HG02840 (cell line): ENCODE results near the gene AICDA.

ENCODE experiments used
- ATAC-seq: cut with Tn5 transposase; IDR thresholded peaks from one replicate; pipeline ENCODE4 v1.9.1; 2021; ENCODE audit warnings: mild to moderate bottlenecking, moderate library complexity, moderate number of reproducible peaks; ENCODE audit not compliant: unreplicated experiment, low FRiP score

AICDA gene

GRCh38 chr12:8561011-8561410, 51.6 kb downstream of the AICDA start:
- no peak for ATAC-seq

- ATAC-seq, result no peak
Observed at GRCh38 chr12:8559676-8560075, 53.0 kb downstream of the AICDA start.

DNA sequence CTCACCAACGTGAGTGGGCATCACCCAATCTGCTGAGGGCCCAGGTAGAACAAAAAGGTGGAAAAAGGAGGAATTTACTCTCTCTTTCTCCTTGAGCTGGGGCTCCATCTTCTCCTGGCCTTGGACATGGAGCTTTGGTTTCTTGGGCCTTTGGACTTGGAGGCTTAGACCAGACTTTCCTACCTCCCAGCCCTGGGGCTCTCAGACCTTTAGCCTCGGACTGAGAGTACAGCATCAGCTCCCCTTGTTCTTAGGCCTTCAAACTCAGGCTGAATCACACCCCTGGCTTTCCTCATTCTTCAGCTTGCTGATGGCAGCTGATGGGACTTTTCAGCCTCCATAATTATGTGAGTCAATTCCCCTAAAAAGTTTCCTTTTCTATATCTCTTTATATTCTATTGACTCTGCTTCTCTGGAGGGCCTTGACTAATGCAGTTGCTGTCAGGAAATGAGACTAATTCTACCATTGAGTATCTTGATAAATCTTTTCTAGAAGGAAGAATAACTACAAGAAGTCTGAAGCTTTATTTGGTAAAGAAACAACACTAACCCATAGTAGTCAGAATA, 56.0 kb downstream of the AICDA start:
- no peak for ATAC-seq

DNA sequence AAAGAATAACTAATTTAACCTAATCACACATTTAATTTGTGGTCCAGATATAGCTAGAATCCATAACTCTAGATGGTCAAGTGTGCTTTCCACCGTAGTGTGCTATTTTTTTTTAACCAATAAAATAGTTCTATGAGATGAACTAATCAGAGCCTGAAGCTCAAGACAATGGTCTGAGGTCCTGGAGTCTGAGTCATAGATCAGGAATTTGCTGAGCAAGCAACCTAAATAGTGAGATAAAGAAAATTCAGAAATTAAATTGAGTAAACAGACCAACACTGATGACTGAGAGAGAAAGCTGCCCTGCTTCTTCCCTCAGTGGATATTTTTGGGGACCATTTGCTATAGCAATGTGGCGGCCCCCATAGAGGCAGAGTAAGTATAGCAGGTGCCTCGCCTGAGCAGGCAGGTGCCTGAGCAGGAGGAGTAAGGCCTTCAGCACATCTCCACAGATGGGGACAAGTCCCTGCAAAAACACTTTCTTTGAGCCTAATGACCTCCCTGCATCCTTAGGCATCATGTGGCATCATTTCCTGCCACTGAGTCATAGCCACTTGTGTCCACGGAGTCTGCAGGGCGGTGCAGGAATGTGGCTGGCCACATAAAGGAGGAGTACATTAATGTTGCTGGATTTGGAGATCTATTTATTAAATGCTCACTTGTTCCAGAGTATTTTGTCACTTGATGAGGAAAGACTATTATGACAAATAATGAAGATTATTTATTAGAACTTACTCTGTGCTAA, 58.0 kb downstream of the AICDA start:
- no peak for ATAC-seq

DNA sequence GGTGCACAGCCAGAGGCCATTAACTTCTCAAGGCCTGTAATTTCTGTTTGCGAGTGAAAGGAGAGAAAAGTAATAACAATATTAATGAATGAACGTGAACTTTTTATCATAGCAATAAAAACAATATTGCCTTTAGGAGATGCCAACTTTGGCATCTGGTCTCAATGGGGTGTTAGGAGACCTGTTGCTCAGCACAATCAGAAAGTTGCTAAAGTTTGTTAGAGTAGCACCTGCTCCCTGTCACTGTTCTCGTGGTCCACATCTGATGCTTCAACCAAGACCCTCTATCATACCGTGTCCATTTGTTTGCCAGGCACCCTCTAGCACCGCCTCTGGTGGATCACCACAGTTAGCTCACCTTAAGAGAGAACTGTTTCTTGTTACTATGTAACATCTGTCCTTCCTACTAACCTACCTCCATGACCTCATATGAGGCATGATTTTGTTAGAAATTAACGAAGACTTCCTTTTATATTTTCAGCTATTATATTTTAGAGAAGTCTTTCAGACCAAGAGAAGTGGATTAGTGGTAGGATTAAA, 59.5 kb downstream of the AICDA start:
- no peak for ATAC-seq
